GM19397 (cell line): ENCODE measurements around the gene ARL4C.
"Not testable (repeated sequence)": the region's sequence is repeated elsewhere in the genome, so short reads cannot be mapped to it uniquely, and the experiment has no call there.

ENCODE experiments used
- ATAC-seq: cut with Tn5 transposase; IDR thresholded peaks from one replicate; pipeline ENCODE4 v1.9.1; 2021; ENCODE audit warnings: mild to moderate bottlenecking, moderate library complexity; ENCODE audit not compliant: unreplicated experiment

The ARL4C gene

DNA sequence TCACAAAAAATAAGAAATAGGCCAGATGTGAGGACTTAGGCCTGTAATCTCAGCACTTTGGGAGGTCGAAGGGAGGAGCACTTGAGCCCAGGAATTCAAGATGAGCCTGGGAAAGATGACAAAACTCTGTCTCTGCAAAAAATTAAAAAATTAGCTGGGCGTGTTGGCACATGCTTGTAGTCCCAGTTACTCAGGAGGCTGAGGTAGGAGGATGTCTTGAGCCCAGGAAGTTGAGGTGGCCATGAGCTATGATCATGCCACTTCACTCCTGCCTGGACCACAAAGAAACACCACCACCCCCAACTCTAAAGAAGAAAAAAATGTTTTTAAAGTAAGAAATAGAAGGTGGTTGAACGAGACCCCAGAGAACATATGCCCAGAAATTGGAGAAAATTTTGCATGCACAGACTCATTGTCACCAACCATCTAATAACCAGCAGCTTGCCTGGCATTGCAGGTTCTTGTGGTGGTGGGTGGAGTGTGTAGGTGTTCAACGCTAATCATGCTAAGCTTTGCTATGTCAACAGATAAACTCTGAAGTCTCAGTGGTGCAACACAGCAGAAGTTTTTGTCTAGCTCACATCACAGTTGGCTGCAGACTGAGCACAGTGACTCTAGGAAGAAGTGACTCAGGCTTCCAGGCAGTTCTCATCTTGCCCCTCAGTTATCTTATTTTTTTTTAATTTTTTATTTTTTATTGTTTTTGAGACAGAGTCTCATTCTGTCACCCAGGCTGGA is 18.6 kb downstream of the ARL4C start:
- ATAC-seq = no peak

GRCh38 chr2:234476766-234477165 is 20.1 kb downstream of the ARL4C start:
- no peak for ATAC-seq

DNA sequence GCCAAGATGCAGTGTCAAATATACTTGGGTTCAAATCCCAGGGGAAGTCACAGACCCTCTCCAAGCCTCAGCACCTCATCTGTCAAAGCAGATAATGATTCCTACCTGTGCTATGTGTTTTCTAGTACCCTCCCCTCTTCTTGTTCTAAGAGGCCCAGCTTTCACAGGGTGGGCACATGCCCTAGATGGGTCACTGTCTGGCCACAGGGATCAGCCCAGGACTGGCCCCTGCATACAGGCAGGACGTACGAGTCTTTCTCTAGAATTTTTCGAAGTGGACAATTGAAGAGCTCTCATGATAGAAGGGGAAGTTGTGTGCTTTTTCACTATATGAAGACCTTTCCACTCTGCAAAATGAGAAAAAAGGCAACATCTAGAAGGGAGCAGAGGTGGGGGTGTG is 22.2 kb downstream of the ARL4C start:
- ATAC-seq = no peak

DNA sequence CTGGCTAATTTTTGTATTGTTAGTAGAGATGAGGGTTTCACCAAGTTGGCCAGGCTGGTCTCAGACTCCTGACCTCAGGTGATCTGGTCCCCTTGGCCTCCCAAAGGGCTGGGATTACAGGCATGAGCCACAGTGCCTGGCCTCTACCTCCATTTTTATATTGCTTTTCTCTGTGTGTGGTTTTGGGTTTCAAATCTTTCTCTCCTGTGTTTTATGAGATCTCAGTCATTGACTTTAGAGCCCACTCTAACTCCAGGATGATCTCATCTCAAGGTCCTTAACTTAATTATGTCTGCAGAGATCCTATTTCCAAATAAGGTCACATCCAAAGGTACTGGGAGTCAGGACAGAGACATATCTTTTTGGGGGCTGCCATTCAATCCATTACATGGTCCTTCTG is 24.7 kb downstream of the ARL4C start:
- ATAC-seq = no peak

- ATAC-seq = no peak
Measured at GRCh38 chr2:234469972-234470371, 26.9 kb downstream of the ARL4C start.

GRCh38 chr2:234469251-234469845 is 27.5 kb downstream of the ARL4C start:
- ATAC-seq = no peak

- no peak for ATAC-seq
Measured at GRCh38 chr2:234468503-234468902, 28.4 kb downstream of the ARL4C start.

DNA sequence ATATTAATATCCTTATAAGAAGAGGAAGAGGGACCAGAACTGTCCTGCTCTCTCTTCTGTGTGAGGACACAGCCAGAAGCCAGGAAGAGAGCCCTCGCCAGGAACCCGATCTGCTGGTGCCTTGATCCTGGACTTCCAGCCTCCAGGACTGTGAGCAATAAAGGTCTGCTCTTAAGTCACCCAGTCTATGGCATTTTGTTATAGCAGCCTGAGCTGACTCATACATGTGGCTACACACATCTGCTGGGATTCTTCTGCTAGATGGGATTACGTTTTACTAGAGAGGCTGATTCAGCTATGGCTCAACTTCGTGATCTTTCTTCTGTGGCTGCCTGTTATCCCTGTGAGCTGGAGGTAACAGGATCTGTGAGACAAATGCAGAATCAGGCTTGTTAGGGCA is 29.6 kb downstream of the ARL4C start:
- ATAC-seq = no peak

DNA sequence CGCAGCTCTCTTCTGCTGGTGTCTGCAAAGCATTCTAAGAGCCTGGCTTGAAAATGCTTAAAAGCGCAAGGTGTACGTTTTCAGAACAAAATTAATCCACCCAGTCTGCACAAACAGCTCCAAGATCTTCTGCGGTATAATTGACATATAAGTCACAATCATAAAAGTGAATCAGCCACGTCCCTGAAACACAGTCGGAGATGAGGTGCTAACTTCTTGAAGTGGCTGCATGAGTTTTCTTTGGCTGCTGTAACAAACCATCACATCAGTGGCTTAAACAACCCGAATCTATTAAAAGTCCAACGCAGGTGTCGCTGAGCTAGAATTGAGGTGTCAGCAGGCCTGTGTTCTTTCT is 32.6 kb downstream of the ARL4C start:
- no peak for ATAC-seq

DNA sequence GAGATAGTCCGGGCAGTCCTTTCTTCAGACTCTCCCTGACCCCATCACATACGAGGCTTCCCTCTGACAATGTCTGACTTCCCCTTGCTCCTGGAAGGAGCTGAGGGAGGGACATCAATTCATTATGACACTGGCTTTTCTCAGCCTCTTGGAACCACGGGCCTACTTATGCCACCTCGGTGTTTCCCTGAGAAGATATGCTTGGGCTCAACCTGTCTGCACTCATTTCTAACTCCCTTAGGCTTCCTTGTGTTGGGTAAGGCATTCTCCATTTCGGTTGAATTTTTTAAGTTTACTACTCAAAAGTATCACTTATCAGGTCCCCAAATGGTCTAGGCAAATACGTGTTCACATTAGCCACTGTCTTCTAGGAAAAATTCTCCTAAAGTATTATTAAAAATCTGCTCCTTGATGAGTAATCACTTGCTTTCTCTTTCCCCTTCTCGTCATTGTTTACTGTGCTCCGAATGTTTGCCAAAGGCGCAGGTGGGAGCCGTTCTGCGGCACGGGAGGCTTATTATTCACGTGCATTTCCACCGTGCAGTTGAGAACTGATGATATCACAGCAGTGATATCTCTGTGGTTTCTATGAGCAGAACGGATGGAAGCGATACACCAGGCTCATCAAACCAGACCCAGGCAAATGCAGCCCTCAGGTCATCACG is 33.1 kb downstream of the ARL4C start:
- no peak for ATAC-seq

DNA sequence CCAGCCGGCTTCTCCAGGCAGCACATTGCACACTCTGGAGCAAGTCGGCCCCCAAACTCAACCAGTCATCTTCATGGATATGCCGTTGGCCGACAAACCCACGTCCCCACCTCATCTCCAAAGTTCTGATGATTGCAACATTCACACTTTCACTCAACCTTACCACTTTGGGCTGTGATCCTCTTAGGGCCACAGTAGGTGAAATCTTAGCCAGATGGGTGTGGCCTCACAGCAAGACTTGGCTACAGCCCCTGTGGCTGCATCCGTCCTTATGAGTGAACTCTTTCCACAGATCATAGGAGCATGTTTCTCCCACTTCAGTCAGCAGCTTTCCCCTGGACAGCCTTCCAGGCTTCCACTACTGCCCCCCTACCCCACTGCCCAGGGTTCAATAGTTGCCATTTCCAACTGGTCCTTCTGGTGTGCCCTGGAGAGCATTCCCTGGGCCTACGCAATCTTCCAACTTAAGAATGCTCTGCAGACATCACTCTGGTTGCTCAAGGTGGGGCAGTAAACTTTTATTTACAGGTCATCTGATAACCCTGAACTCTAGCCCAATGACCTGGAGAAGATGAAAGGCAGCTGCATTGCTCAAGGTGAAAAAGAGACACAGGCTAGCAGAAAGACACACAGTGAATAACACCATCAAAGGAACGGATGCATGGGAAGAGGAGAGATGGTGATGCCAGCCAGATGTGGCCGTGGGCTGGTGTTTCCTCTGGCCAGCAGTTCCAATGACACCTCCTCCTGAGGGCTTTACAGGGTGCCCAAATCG is 34.5 kb downstream of the ARL4C start:
- ATAC-seq = no peak

- ATAC-seq = no peak
Measured at GRCh38 chr2:234459401-234460009, 37.4 kb downstream of the ARL4C start.

GRCh38 chr2:234458466-234458865 is 38.4 kb downstream of the ARL4C start:
- ATAC-seq = no peak

- ATAC-seq = no peak
Measured at GRCh38 chr2:234457421-234457820, 39.5 kb downstream of the ARL4C start.

GRCh38 chr2:234455246-234455645 is 41.6 kb downstream of the ARL4C start:
- ATAC-seq = not testable (repeated sequence)

DNA sequence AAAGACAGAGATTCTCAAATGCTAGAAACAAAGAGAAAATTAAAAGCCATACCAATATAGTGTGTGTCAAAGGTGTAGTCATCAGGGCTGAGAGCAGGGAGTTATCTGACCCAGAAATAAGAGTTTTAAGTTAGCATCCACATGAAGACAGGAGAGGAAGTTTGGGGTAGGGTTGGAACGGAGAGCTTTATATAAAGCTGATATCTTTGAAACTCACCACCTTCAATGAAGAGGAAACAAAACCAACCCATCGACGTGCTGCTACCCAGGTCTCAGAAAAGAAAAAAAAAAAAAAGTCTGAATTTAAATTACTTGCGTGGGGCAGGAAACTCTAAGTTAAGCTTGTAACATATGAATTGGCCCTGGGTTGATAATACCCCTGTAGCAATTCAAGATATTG is 42.4 kb downstream of the ARL4C start:
- ATAC-seq = no peak

DNA sequence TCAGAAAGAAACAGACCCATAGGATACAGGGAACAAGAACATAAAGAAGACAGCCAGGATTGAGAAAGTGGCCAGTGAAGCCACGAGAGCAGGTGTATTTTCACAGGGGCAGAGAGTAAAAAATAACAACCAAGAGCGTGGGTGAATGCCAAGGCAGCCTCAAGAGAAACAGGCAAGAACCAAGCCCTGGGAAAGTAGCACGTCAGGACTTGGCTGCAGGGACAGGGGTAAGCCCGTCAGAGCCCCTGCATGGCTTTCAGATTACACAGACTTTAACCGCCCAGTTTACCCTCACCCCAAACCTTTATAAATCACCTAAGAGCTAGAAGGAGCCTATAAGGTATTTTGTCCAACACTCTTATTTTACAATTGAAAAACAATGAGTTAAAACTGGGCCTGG is 43.7 kb downstream of the ARL4C start:
- ATAC-seq = no peak

GRCh38 chr2:234451852-234452625 is 44.8 kb downstream of the ARL4C start:
- no peak for ATAC-seq

DNA sequence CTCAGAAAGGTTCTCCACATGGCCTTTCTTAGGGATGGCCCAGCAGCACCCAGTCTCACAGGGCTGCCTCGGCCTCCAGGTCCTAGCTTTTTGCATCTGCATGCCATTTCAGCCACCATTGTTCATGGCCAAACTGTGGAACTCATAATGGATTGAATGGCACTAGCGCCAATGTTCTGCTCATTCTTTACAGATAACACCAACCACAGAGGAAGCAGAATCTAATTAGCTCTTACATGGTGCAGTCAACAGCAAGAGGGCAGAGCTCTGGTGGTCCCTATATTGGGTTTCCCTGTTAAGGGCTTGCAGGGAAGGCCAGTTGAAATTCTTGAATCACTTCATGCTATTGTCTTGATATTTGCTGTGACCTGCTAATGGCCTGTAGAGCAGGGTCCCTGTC is 45.6 kb downstream of the ARL4C start:
- no peak for ATAC-seq

DNA sequence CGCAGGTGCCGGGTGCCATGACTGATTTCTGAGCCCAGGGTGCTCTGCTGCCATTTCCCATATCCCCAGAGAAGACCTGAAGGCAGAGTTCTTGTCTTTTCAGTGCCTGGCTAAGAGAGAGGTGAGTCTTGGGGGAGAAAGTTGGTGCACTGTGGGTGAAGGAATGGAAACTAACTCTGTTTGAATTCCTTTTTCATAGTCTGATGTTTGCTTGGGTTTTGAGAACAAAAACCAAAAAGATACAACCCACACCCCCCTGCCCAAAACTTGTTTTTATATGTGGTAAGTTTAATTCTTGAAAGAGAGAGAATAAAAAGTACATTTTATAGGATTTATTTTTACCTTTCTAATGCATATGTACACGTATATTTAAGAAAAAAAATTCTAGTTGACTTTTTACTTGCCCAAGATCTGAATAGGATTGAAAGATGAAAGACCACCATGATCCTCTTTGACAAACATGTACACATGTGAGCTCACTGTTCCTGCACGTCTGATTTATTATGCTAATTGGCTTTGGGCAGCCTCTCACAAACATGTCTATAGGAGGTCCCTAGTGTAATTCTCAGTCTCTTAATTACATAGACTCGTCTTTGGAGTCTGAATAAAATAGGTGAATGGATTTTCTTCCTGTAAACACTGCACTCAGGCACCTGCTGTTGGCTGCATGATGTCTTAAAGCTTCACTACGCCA is 46.3 kb downstream of the ARL4C start:
- no peak for ATAC-seq
